Right lobe of liver (tissue), 6 donors: ENCODE data around the gene GUCD1. TPM values are rescaled to one million over a fixed set of nuclear protein-coding genes. Genes with fewer than 3 reads are reported as not detected.

ENCODE experiments used
- ATAC-seq, 4 donors: fragments of 200-7000 bp; cut with Tn5 transposase; one replicate each; pipeline ENCODE4 v1.9.1; 2020; ENCODE audit warnings: mild to moderate bottlenecking in 4 of 4, moderate library complexity in 4 of 4
- DNase-seq, 3 donors: peaks; one replicate each; pipeline ENCODE4 v3.0.0-alpha.2; 2020
- H3K27ac ChIP-seq, 3 donors: fragments of 200-600 bp; one replicate each; pipeline ENCODE4 v1.8.0; 2022
- H3K27me3 ChIP-seq, 2 donors: fragments of 200-600 bp; one replicate each; pipeline ENCODE4 v1.8.0; 2022
- H3K36me3 ChIP-seq, 4 donors: fragments of 200-600 bp; sonication (generic) in 1 of 4; one replicate each; pipeline versions ENCODE4 v1.5.1 to v1.8.0; 2017 to 2022; ENCODE audit warnings: control low read depth in 1 of 4
- H3K4me1 ChIP-seq, 4 donors: fragments of 200-600 bp; sonication (generic) in 1 of 4; one replicate each; pipeline versions ENCODE4 v1.5.1 to v1.8.0; 2017 to 2022; ENCODE audit warnings: control low read depth in 1 of 4
- H3K4me3 ChIP-seq, 3 donors: fragments of 200-600 bp; one replicate each; pipeline ENCODE4 v1.8.0; 2022
- H3K9me3 ChIP-seq, 4 donors: fragments of 200-600 bp; sonication (generic) in 1 of 4; one replicate each; pipeline versions ENCODE4 v1.5.1 to v1.8.0; 2017 to 2022; ENCODE audit warnings: control low read depth in 1 of 4
- CTCF ChIP-seq, 4 donors: fragments of 200-600 bp in 3 of 4; fragments of 450-650 bp in 1 of 4; IDR thresholded peaks; one replicate each; pipeline versions ENCODE4 v1.5.1 to v1.8.0; 2016 to 2022; ENCODE audit warnings: antibody characterized with exemption in 4 of 4, mild to moderate bottlenecking in 2 of 4
- POLR2A ChIP-seq: fragments of 450-650 bp; IDR thresholded peaks from one replicate; pipeline ENCODE4 v1.6.1; 2017; ENCODE audit warnings: antibody characterized with exemption, mild to moderate bottlenecking
- WGBS: methylation state at CpG from one replicate; pipeline ENCODE4 v1.1.6; 2018; ENCODE audit warnings: low coverage, low lambda C conversion rate; ENCODE audit not compliant: insufficient coverage; ENCODE audit errors: missing lambda C conversion rate; 5-methylcytosine and 5-hydroxymethylcytosine counted together
- intact Hi-C, 2 donors: fragments of 100-400 bp; cut with DNase I; formaldehyde crosslinking; loops; one replicate each; pipeline versions ENCODE4 v1.11.2 to v1.14.1; 2022
- total RNA-seq, 6 experiments: library from RNA; depleted of rRNA in 2 of 6; stranded (reverse); fragments of >200 nt in 2 of 6; fragmentation: NEBNext Ultra II Directional in 3 of 6; extraction: Animal tissue kit (Norgen Biotek cat#: 25700) in 3 of 6; gene quantifications; one replicate each; pipeline versions ENCODE4 v1.1.0 to v1.2.4, GENCODE V29; 2016 to 2023
- donor health status: DM: no; HTN: yes; CAD: no.
- donor health status: DM: no; HTN: no; CAD: no.
- donor health status: DM: no; HTN: no; CAD: no.
- donor health status: DM: no; HTN: yes; CAD: no.
- donor health status: DM: no; HTN: yes; CAD: no.

Gene GUCD1
- total RNA-seq, 6 experiments from 2014 or later = 94.0 to 281 (median 213) TPM

DNA sequence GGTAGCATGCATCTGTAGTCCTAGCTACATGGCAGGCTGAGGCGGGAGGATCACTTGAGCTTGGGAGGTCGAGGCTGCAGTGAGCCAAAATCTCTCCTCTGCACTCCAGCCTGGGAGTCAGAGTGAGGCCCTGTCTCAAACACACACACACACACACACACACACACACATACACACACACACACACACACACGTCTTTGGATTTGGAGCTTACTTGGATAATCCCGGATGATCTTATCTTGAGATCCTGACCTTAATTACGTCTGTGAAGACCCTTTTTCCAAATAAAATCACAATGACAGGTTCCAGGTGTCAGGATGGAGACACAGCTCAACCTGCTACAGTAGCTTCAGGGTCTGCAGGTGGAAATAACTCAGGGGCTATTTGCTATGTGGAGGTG, 58.7 kb downstream of the GUCD1 start:
- TF ChIP-seq CTCF (IDR thresholded peaks at IDR 0.05) = no peak
- no peak for TF ChIP-seq POLR2A
- peaks cover 0 to 13% (median 3%) of the 10 kb centered on the region in 4 donors for H3K36me3 ChIP-seq
- intact Hi-C loops = no loop called here
- WGBS = 31% methylated on average over 3 of the region's 5 CpGs
- DNase-seq (peak in 1 of 3 donors; percentile 41), ATAC-seq (no peak)
- peak overlapping the region; percentile 71 to 90 (median 88) for H3K27ac ChIP-seq
- peaks cover 0 to 47% (median 16%) of the 10 kb centered on the region in 4 donors for H3K4me1 ChIP-seq
- peak overlapping the region; percentile 56 to 95 (median 87) for H3K4me3 ChIP-seq
- H3K9me3 ChIP-seq = no peaks in the 10 kb centered on the region
- no peaks in the 10 kb centered on the region for H3K27me3 ChIP-seq

GRCh38 chr22:24495365-24495675, 59.6 kb downstream of the GUCD1 start:
- Histone ChIP-seq H3K4me1 (peaks cover 0 to 41% (median 13%) of the 10 kb centered on the region in 4 donors), H3K4me3 (peak overlapping the region; percentile 56 to 95 (median 87)), H3K9me3 (no peaks in the 10 kb centered on the region), H3K36me3 (peaks cover 0 to 4% (median 0%) of the 10 kb centered on the region in 4 donors), H3K27ac (peak overlapping the region; percentile 71 to 90 (median 88)), H3K27me3 (no peaks in the 10 kb centered on the region)
- no peak for TF ChIP-seq CTCF (IDR thresholded peaks at IDR 0.05)
- no peak for TF ChIP-seq POLR2A
- intact Hi-C loops = no loop called here
- DNase-seq (no peak), ATAC-seq (peak; percentile 0 to 2 (median 0))
- WGBS = 58% methylated on average over 13 of the region's 17 CpGs

GRCh38 chr22:24494528-24495364, 60.2 kb downstream of the GUCD1 start, which contains the start of gene UPB1:
Gene UPB1, plus strand, starts transcription at chr22:24495332. Its CDS starts 72 bp downstream, at chr22:24495404.
- ATAC-seq (peak; percentile 73 to 87 (median 81)), DNase-seq (peak; percentile 94 to 99 (median 99))
- WGBS = 24% methylated on average over 20 of the region's 76 CpGs
- intact Hi-C loops = no loop called here
- Histone ChIP-seq H3K9me3 (no peaks in the 10 kb centered on the region), H3K27ac (peak within 1 kb of the TSS; percentile 85 to 94 (median 90)), H3K36me3 (no peaks in the 10 kb centered on the region), H3K4me1 (peaks cover 0 to 35% (median 10%) of the 10 kb centered on the region in 4 donors), H3K27me3 (no peaks in the 10 kb centered on the region), H3K4me3 (peak within 1 kb of the TSS; percentile 56 to 95 (median 87))
- peak; percentile 93 for TF ChIP-seq POLR2A
- no peak for TF ChIP-seq CTCF (IDR thresholded peaks at IDR 0.05)

GRCh38 chr22:24494167-24494527, 60.8 kb downstream of the GUCD1 start:
- peak; percentile 1 to 10 (median 2) for ATAC-seq
- Histone ChIP-seq H3K9me3 (no peaks in the 10 kb centered on the region), H3K27me3 (no peaks in the 10 kb centered on the region), H3K36me3 (no peaks in the 10 kb centered on the region), H3K27ac (peak overlapping the region; percentile 85 to 94 (median 90)), H3K4me1 (peaks cover 0 to 30% (median 7%) of the 10 kb centered on the region in 4 donors), H3K4me3 (peak overlapping the region; percentile 56 to 95 (median 80))
- no peak for TF ChIP-seq POLR2A
- no peak for TF ChIP-seq CTCF (IDR thresholded peaks at IDR 0.05)
- 16% methylated on average over 11 of the region's 21 CpGs for WGBS
- DNase-seq = no peak
- intact Hi-C loops = no loop called here
